ENCODE measurements around the gene ACTA2. TPM values are rescaled to one million over a fixed set of nuclear protein-coding genes. Genes with fewer than 3 reads are reported as not detected.

Gene ACTA2
- total RNA-seq, 1 experiment from 2014 or later = 5.3 TPM

DNA sequence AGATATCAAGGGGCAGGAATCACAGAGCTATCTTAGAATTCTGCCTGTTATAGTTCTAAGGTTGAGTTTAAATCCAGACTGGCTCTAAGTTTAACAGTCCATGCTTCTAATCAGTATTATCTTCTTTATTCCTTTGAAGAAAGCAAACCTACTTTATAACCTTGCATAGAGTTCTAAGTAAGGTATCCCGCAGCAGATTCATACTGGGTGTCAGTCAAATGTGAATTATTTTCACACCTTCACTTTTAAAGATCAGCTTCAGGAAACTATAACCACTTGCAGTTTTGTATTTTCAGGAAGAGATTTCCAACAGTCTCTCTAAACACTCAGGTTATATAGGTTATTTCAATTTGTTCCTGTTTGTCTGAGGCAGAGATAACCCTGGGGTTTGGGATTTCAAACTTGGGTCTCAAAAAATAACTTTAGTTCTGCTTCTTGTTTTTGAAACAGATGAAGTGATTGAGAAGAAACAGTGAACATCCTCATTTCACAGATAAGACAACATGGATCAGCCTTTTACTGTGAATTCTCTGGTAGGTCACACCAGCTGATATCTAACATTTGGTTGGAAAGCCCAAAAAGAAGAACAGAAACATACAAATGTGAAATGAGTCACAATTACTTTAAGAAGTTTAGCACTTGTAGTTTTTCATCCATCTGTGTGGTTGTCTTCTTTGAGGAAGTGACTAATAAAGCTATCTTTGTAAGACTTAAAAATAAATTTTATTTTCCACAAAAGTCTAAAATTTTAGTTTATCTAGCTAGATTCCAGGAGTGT is 51.2 kb downstream of the ACTA2 start:
- CTCF ChIA-PET = no interaction called here
- H3F3A ChIP-seq (ENCODE audit: insufficient read depth, low read depth) = peaks cover 6% of the 10 kb centered on the region; the same call in 1 of the 2 replicates
- no TSS peak for BruUV-seq (replicated peaks)

DNA sequence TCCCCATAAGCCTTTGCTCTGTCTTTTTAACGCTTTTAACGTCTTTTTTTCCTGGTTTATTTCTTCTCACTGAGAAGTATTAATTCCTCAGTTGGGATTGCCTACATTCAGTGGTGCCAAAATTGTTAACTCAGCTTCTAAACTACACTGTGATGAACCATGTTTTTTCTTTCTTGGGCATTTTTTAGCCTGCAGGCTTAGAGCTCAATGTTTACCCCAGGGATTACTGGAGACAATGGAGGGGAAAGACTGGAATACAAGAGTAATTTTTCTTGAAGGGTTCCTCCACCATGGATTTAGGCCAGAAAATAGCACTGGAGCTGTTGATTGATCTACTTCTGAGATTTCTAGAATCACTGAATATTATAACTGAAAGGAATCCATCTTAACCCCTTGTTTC is 52.7 kb downstream of the ACTA2 start:
- ChIA-PET POLR2A (ENCODE audit: unreplicated experiment) (interaction anchor here (0.7 kb wide), 1 partner anchor 17 kb away, joined by 11 read pairs; no protein-coding TSS in a partner anchor), CTCF (no interaction called here)
- H3K4me3 ChIP-seq = no peak overlapping the region
- BruUV-seq (replicated peaks) = no TSS peak
- H4K20me1 ChIP-seq (ENCODE audit: insufficient read depth) = no peaks in the 10 kb centered on the region
- H3K4me1 ChIP-seq (replicated peaks; ENCODE audit: insufficient read depth) = peaks cover 29% of the 10 kb centered on the region
- H3K79me2 ChIP-seq (ENCODE audit: low read depth) = 0 out of 2 replicates have a peak, but pooled peaks cover 4% of the 10 kb centered on the region
- no peak overlapping the region for H2AFZ ChIP-seq
- peaks cover 6% of the 10 kb centered on the region; the same call in 1 of the 2 replicates for H3F3A ChIP-seq (ENCODE audit: insufficient read depth, low read depth)
- H3K9me2 ChIP-seq (ENCODE audit: insufficient read depth) = no peaks in the 10 kb centered on the region
- DNase-seq = no peak
- H3K4me2 ChIP-seq = no peak overlapping the region
- no peaks in the 10 kb centered on the region for H3K9me3 ChIP-seq (ENCODE audit: insufficient read depth, low read depth)
- TF ChIP-seq, protein P1, sequence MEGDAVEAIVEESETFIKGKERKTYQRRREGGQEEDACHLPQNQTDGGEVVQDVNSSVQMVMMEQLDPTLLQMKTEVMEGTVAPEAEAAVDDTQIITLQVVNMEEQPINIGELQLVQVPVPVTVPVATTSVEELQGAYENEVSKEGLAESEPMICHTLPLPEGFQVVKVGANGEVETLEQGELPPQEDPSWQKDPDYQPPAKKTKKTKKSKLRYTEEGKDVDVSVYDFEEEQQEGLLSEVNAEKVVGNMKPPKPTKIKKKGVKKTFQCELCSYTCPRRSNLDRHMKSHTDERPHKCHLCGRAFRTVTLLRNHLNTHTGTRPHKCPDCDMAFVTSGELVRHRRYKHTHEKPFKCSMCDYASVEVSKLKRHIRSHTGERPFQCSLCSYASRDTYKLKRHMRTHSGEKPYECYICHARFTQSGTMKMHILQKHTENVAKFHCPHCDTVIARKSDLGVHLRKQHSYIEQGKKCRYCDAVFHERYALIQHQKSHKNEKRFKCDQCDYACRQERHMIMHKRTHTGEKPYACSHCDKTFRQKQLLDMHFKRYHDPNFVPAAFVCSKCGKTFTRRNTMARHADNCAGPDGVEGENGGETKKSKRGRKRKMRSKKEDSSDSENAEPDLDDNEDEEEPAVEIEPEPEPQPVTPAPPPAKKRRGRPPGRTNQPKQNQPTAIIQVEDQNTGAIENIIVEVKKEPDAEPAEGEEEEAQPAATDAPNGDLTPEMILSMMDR (conservative IDR thresholded peaks at IDR 0.05) = no peak
- TF ChIP-seq EZH2 (IDR thresholded peaks at IDR 0.05; ENCODE audit: low read depth) = no peak
- no peak overlapping the region for H3K27ac ChIP-seq
- intact Hi-C loops (cut with micrococcal nuclease; ENCODE audit: unreplicated experiment) = loop anchor here (5.0 kb wide), 1 partner anchor 43 kb away; no protein-coding TSS in a partner anchor
- no peaks in the 10 kb centered on the region; the same call in 1 of the 2 replicates for H3K36me3 ChIP-seq (ENCODE audit: low read depth)
- H3K27me3 ChIP-seq (ENCODE audit: insufficient read depth, low read depth) = no peaks in the 10 kb centered on the region

More for the DNA sequence above, 51.2 kb downstream of the ACTA2 start:
- intact Hi-C loops (cut with micrococcal nuclease; ENCODE audit: unreplicated experiment) = no loop called here
- Histone ChIP-seq H3K27me3 (ENCODE audit: insufficient read depth, low read depth) (no peaks in the 10 kb centered on the region), H4K20me1 (ENCODE audit: insufficient read depth) (no peaks in the 10 kb centered on the region), H3K79me2 (ENCODE audit: low read depth) (0 out of 2 replicates have a peak, but pooled peaks cover 4% of the 10 kb centered on the region), H3K36me3 (ENCODE audit: low read depth) (no peaks in the 10 kb centered on the region; the same call in 1 of the 2 replicates), H3K9me3 (ENCODE audit: insufficient read depth, low read depth) (no peaks in the 10 kb centered on the region), H3K4me2 (no peak overlapping the region), H2AFZ (no peak overlapping the region), H3K4me1 (replicated peaks; ENCODE audit: insufficient read depth) (peaks cover 19% of the 10 kb centered on the region), H3K9me2 (ENCODE audit: insufficient read depth) (no peaks in the 10 kb centered on the region), H3K27ac (no peak overlapping the region; the same call in 1 of the 2 replicates), H3K4me3 (no peak overlapping the region)
- POLR2A ChIA-PET (ENCODE audit: unreplicated experiment) = interaction anchor here (0.6 kb wide), 1 partner anchor 20 kb away, joined by 3 read pairs; no protein-coding TSS in a partner anchor
- TF ChIP-seq, protein P1 (conservative IDR thresholded peaks at IDR 0.05) = no peak
- TF ChIP-seq EZH2 (IDR thresholded peaks at IDR 0.05; ENCODE audit: low read depth) = no peak
- DNase-seq = no peak

DNA sequence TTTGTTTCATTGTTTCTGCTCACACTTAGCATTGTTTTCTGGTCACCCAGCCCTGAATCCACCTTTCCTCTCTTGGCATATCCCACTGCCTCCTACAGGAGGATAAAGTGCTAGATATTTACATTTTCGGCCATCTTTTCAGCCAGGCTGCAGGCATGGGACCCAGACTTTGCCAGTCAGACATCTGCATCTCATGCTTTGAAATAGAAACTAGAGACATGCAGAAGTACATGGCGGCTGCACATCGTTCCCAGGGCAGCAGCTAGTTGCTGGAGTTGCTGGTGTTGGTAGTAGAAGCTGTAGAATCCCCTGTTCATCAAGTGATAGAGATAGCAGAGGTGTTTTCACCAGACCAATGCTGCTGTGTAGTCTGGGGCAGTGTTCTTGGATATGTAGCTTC is 53.8 kb downstream of the ACTA2 start:
- BruUV-seq (replicated peaks) = no TSS peak

More for the DNA sequence above, 53.8 kb downstream of the ACTA2 start:
- Histone ChIP-seq H4K20me1 (ENCODE audit: insufficient read depth) (no peaks in the 10 kb centered on the region), H3K4me1 (replicated peaks; ENCODE audit: insufficient read depth) (peaks cover 29% of the 10 kb centered on the region), H3F3A (ENCODE audit: insufficient read depth, low read depth) (peaks cover 6% of the 10 kb centered on the region; the same call in 1 of the 2 replicates), H3K9me2 (ENCODE audit: insufficient read depth) (no peaks in the 10 kb centered on the region), H3K27ac (no peak overlapping the region), H3K9me3 (ENCODE audit: insufficient read depth, low read depth) (no peaks in the 10 kb centered on the region), H3K36me3 (ENCODE audit: low read depth) (no peaks in the 10 kb centered on the region; the same call in 1 of the 2 replicates), H3K4me3 (no peak overlapping the region), H3K4me2 (no peak overlapping the region), H3K79me2 (ENCODE audit: low read depth) (0 out of 2 replicates have a peak, but pooled peaks cover 4% of the 10 kb centered on the region), H3K27me3 (ENCODE audit: insufficient read depth, low read depth) (no peaks in the 10 kb centered on the region), H2AFZ (no peak overlapping the region)
- intact Hi-C loops (cut with micrococcal nuclease; ENCODE audit: unreplicated experiment) = loop anchor here (5.0 kb wide), 1 partner anchor 41 kb away; no protein-coding TSS in a partner anchor
- no peak for DNase-seq
- no peak for TF ChIP-seq EZH2 (IDR thresholded peaks at IDR 0.05; ENCODE audit: low read depth)
- TF ChIP-seq, protein P1 (conservative IDR thresholded peaks at IDR 0.05) = no peak
- ChIA-PET CTCF (interaction anchor here (0.8 kb wide), 1 partner anchor 50 kb away, joined by 3 read pairs; no protein-coding TSS in a partner anchor), POLR2A (ENCODE audit: unreplicated experiment) (interaction anchor here (0.6 kb wide), 1 partner anchor 12 kb away, joined by 4 read pairs; no protein-coding TSS in a partner anchor)

Measured in PC-9 (cell line).